B cell (primary cell): ENCODE results near the gene NUP214. TPM values are rescaled to one million over a fixed set of nuclear protein-coding genes. Genes with fewer than 3 reads are reported as not detected.

Experiments
- ATAC-seq: fragments of 200-7000 bp; cut with Tn5 transposase; one replicate; pipeline ENCODE4 v1.10.0; 2021; ENCODE audit warnings: low read depth, mild to moderate bottlenecking, moderate number of reproducible peaks, moderate library complexity
- CTCF ChIA-PET: fragments of 350-600 bp; sonication (Branson Sonifier 250); formaldehyde crosslinking; loops from one replicate; lab custom pipeline; 2021; ENCODE audit warnings: antibody characterized with exemption, inconsistent platforms; lab: Charles Lee
- POLR2A ChIA-PET: fragments of 350-600 bp; sonication (Branson Sonifier 250); formaldehyde crosslinking; loops from one replicate; lab custom pipeline; 2021; ENCODE audit warnings: antibody characterized with exemption; lab: Charles Lee
- DNase-seq: peaks from one replicate; pipeline ENCODE4 v3.0.0; 2013
- H2AFZ ChIP-seq: 2 replicates; pipeline ENCODE4 v1.6.1; 2012; ENCODE audit warnings: mild to moderate bottlenecking, low read depth, low read length; ENCODE audit not compliant: insufficient read depth, poor library complexity, severe bottlenecking
- H3K27ac ChIP-seq, 2 donors: 1 replicate in 1 of 2; 2 replicates in 1 of 2; pipeline ENCODE4 v1.5.1; 2012 to 2013; ENCODE audit warnings: low read length in 2 of 2, mild to moderate bottlenecking in 2 of 2, moderate library complexity in 1 of 2
- H3K27me3 ChIP-seq, 4 experiments: fragments of 200-600 bp in 1 of 4; sonication (generic) in 1 of 4; replicated peaks in 1 of 4; 1 replicate in 2 of 4; 2 replicates in 2 of 4; pipeline versions ENCODE4 v1.6.1 to v1.7.0; 2013 to 2016; ENCODE audit warnings: low read length in 3 of 4, mild to moderate bottlenecking in 2 of 4, mixed read lengths in 1 of 4, moderate library complexity in 1 of 4; ENCODE audit not compliant: insufficient read depth in 4 of 4, control insufficient read depth in 3 of 4; ENCODE audit errors: control extremely low read depth in 1 of 4
- H3K36me3 ChIP-seq, 2 experiments: replicated peaks in 1 of 2; 1 replicate in 1 of 2; 2 replicates in 1 of 2; pipeline versions ENCODE4 v1.6.1 to v1.7.1; 2013; ENCODE audit warnings: low read length in 1 of 2; ENCODE audit not compliant: insufficient read depth in 2 of 2, control insufficient read depth in 1 of 2; ENCODE audit errors: control extremely low read depth in 1 of 2, extremely low read depth in 1 of 2
- H3K4me1 ChIP-seq, 2 donors: fragments of 200-600 bp in 1 of 2; sonication (generic) in 1 of 2; 1 replicate in 1 of 2; 2 replicates in 1 of 2; pipeline versions ENCODE4 v1.5.1 to v1.6.1; 2013 to 2017; ENCODE audit warnings: low read length in 2 of 2; ENCODE audit not compliant: control insufficient read depth in 2 of 2, insufficient read depth in 2 of 2
- H3K4me2 ChIP-seq: replicated peaks from 2 replicates; pipeline ENCODE3; 2012; ENCODE audit warnings: mild to moderate bottlenecking, low read depth, low read length; ENCODE audit not compliant: poor library complexity, severe bottlenecking
- H3K4me3 ChIP-seq, 5 experiments: fragments of 200-600 bp in 1 of 5; sonication (generic) in 1 of 5; 1 replicate in 3 of 5; 2 replicates in 2 of 5; pipeline versions ENCODE4 v1.5.1 to v1.7.0; 2011 to 2016; ENCODE audit warnings: low read length in 4 of 5, mild to moderate bottlenecking in 4 of 5, low read depth in 2 of 5, control low read depth in 1 of 5, moderate library complexity in 1 of 5; ENCODE audit not compliant: insufficient read depth in 1 of 5; ENCODE audit errors: control extremely low read depth in 1 of 5, extremely low read depth in 1 of 5
- H3K79me2 ChIP-seq: fragments of 200-600 bp; sonication (generic); one replicate; pipeline ENCODE4 v1.6.0; 2016; ENCODE audit warnings: low read length; ENCODE audit not compliant: control insufficient read depth, insufficient read depth
- H3K9ac ChIP-seq: fragments of 200-600 bp; sonication (generic); 2 replicates; pipeline ENCODE4 v1.6.1; 2017; ENCODE audit warnings: mild to moderate bottlenecking, low read length, moderate library complexity
- H3K9me3 ChIP-seq, 3 donors: one replicate each; pipeline versions ENCODE4 v1.6.1 to v1.7.1; 2013; ENCODE audit warnings: low read length in 2 of 3; ENCODE audit not compliant: control insufficient read depth in 2 of 3, insufficient read depth in 1 of 3; ENCODE audit errors: control extremely low read depth in 1 of 3
- H4K20me1 ChIP-seq: 2 replicates; pipeline ENCODE4 v1.6.0; 2012; ENCODE audit warnings: mild to moderate bottlenecking, low read length; ENCODE audit not compliant: insufficient read depth, control insufficient read depth, poor library complexity, severe bottlenecking
- H3K27ac Mint-ChIP-seq: one replicate; pipeline ENCODE4 v1.8.0; 2021; ENCODE audit warnings: mixed read lengths
- H3K27me3 Mint-ChIP-seq: one replicate; pipeline ENCODE4 v1.8.0; 2021; ENCODE audit warnings: mixed read lengths
- H3K4me1 Mint-ChIP-seq: one replicate; pipeline ENCODE4 v1.8.0; 2021; ENCODE audit warnings: mixed read lengths
- H3K4me3 Mint-ChIP-seq: one replicate; pipeline ENCODE4 v1.8.0; 2021; ENCODE audit warnings: mixed read lengths
- H3K9me3 Mint-ChIP-seq: one replicate; pipeline ENCODE4 v1.8.0; 2022; ENCODE audit warnings: mixed read lengths; ENCODE audit not compliant: insufficient read depth
- EZH2 ChIP-seq: IDR thresholded peaks from 2 replicates; pipeline ENCODE4 v1.6.1; 2012; ENCODE audit warnings: borderline replicate concordance, low read depth, mild to moderate bottlenecking, moderate library complexity, low read length; ENCODE audit not compliant: insufficient read depth, poor library complexity, severe bottlenecking
- WGBS: methylation state at CpG from one replicate; pipeline ENCODE4 v1.1.5; 2013; ENCODE audit warnings: missing lambda C conversion rate; ENCODE audit not compliant: insufficient coverage; 5-methylcytosine and 5-hydroxymethylcytosine counted together
- intact Hi-C: fragments of 100-400 bp; cut with micrococcal nuclease; formaldehyde crosslinking; loops from one replicate; pipeline ENCODE4 v1.10.0; 2022
- polyA plus RNA-seq: library from polyadenylated mRNA; depleted of rRNA; stranded (reverse); fragments of >200 nt; gene quantifications from 2 replicates; pipeline ENCODE4 v1.2.3, GENCODE V29; 2012
- total RNA-seq, 2 donors: library from RNA; stranded (reverse); fragments of 120-200 nt in 1 of 2; gene quantifications; 1 replicate in 1 of 2; 2 replicates in 1 of 2; pipeline versions ENCODE4 v1.2.3 to v1.2.4, GENCODE V29; 2013 to 2022
- TF ChIP-seq, protein P1 (sequence below): fragments of 200-600 bp; IDR thresholded peaks from one replicate; pipeline ENCODE4 v1.8.0; 2022; ENCODE audit warnings: antibody characterized with exemption, mild to moderate bottlenecking

Gene NUP214
- total and polyA plus RNA-seq, 2 donors (not counting 1 experiment from before 2014, with no cell fraction given) = 19.0 to 94.6 TPM

DNA sequence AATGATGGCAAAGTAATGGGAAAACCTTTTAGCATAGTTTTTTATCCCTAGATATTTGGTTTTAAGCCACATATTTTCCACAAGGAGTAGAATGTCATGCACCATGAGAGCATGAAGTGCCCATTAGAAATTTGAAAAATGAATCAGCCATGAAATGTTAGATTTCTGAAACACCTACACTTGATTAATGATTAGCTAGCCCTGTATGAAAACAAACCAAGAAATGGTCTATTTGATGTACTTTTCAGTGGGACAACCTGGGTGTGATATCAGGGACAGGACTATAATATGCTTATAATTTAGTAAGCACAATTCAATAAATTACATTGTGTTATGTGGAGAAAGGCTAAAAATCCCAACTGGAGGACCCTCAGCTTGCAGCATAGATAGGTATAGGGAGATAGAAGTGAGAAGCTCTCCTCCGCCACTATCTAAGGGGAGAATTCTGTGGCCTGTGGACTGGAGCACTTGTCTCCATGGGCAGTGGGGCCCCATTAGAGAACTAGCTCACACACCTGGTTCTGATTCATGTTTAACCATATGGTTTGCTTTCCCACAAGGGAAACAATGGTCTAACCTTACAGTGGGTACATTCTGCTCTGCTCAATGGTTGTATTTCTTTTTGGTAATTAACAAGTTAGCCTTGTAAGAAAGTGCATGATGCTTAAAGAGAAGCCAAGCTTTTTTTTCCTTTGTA, 35.2 kb downstream of the NUP214 start:
- Histone ChIP-seq H3K27ac (no peak overlapping the region), H3K27me3 (no peaks in the 10 kb centered on the region), H3K4me1 (no peaks in the 10 kb centered on the region), H4K20me1 (no peaks in the 10 kb centered on the region), H3K4me2 (no peak overlapping the region), H2AFZ (no peak overlapping the region), H3K79me2 (peaks cover 18% of the 10 kb centered on the region), H3K9me3 (no peaks in the 10 kb centered on the region), H3K4me3 (no peak overlapping the region), H3K36me3 (peaks cover 20 to 73% of the 10 kb centered on the region in 2 experiments), H3K9ac (no peak overlapping the region)
- H3K4me1 Mint-ChIP-seq = no peaks in the 10 kb centered on the region
- H3K27me3 Mint-ChIP-seq = no peaks in the 10 kb centered on the region
- intact Hi-C loops = no loop called here
- 100% methylated on average over 1 of the region's 1 CpG for WGBS
- no peak overlapping the region for H3K27ac Mint-ChIP-seq
- no peak for TF ChIP-seq EZH2
- TF ChIP-seq, protein P1, sequence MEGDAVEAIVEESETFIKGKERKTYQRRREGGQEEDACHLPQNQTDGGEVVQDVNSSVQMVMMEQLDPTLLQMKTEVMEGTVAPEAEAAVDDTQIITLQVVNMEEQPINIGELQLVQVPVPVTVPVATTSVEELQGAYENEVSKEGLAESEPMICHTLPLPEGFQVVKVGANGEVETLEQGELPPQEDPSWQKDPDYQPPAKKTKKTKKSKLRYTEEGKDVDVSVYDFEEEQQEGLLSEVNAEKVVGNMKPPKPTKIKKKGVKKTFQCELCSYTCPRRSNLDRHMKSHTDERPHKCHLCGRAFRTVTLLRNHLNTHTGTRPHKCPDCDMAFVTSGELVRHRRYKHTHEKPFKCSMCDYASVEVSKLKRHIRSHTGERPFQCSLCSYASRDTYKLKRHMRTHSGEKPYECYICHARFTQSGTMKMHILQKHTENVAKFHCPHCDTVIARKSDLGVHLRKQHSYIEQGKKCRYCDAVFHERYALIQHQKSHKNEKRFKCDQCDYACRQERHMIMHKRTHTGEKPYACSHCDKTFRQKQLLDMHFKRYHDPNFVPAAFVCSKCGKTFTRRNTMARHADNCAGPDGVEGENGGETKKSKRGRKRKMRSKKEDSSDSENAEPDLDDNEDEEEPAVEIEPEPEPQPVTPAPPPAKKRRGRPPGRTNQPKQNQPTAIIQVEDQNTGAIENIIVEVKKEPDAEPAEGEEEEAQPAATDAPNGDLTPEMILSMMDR = no peak
- ATAC-seq = no peak
- ChIA-PET POLR2A (no interaction called here), CTCF (no interaction called here)
- no peak for DNase-seq
- no peaks in the 10 kb centered on the region for H3K9me3 Mint-ChIP-seq
- no peak overlapping the region for H3K4me3 Mint-ChIP-seq

DNA sequence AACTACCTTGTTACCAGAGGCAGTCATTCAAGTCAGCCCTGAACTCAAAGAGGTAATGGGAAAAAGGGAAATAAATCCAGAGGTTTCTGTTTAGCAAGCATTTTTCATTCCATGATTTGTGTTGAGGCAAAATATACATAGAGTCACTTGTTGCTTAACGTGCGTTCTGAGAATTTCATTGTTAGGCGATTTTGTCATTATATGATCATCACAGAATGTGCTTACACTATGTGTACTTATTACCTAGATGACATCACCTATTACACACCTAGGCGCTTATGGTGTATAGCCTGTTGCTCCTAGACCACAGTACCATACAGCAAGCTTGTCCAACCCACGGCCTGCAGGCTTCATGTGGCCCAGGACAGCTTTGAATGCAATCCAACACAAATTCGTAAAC, 36.2 kb downstream of the NUP214 start:
- no peak overlapping the region for H2AFZ ChIP-seq
- POLR2A ChIA-PET = interaction anchor here (0.6 kb wide), 1 partner anchor 108 kb away, joined by 3 read pairs; no protein-coding TSS in a partner anchor
- H3K4me1 Mint-ChIP-seq = no peaks in the 10 kb centered on the region
- peaks cover 18% of the 10 kb centered on the region for H3K79me2 ChIP-seq
- no peak overlapping the region for H3K4me3 Mint-ChIP-seq
- H3K4me2 ChIP-seq = no peak overlapping the region
- no peak overlapping the region for H3K27ac Mint-ChIP-seq
- CTCF ChIA-PET = interaction anchor here (0.8 kb wide), 1 partner anchor 175 kb away, joined by 3 read pairs; no protein-coding TSS in a partner anchor
- no peaks in the 10 kb centered on the region for H3K27me3 Mint-ChIP-seq
- no peaks in the 10 kb centered on the region for H3K9me3 Mint-ChIP-seq
- no peaks in the 10 kb centered on the region for H4K20me1 ChIP-seq
- H3K4me3 ChIP-seq = no peak overlapping the region
- no peak for ATAC-seq
- peaks cover 20 to 73% of the 10 kb centered on the region in 2 experiments for H3K36me3 ChIP-seq
- DNase-seq = no peak
- no peaks in the 10 kb centered on the region for H3K9me3 ChIP-seq
- intact Hi-C loops = no loop called here
- WGBS = 100% methylated on average over 1 of the region's 6 CpGs
- TF ChIP-seq, protein P1 = no peak
- no peak for TF ChIP-seq EZH2
- no peaks in the 10 kb centered on the region for H3K27me3 ChIP-seq
- H3K4me1 ChIP-seq = no peaks in the 10 kb centered on the region
- no peak overlapping the region for H3K27ac ChIP-seq
- H3K9ac ChIP-seq = no peak overlapping the region
